ENCODE measurements around the gene PDZD8.
A peak's percentile ranks its signal among the peaks of the same experiment; 100 is the strongest.

The PDZD8 gene

DNA sequence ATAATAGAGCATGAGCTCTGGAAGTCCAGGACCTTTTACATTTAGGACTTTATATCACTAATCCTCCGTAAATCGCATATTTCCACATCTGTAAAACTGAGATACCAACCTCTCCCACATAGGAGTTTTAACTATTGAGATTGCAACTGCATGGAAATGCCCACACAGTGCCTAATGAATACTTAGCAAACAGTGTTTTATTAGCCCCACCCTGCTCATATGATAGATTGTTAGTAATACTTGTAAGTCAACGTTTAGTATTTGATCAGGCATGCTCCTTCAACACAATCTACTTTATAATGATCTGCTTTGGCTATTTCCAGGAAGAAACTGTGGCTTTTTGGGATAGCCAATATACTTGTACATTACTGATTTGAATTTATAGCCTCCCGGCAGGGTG lies 8.5 kb downstream of the PDZD8 start:
- Histone ChIP-seq H3K9ac (ENCODE audit: low read depth, low read length) (no peak overlapping the region), H3K4me1 (ENCODE audit: insufficient read depth, low read length) (peaks cover 5% of the 10 kb centered on the region), H3K36me3 (ENCODE audit: insufficient read depth, low read length) (no peaks in the 10 kb centered on the region), H3K9me3 (ENCODE audit: control insufficient read depth, insufficient read depth, low read length) (no peaks in the 10 kb centered on the region)

DNA sequence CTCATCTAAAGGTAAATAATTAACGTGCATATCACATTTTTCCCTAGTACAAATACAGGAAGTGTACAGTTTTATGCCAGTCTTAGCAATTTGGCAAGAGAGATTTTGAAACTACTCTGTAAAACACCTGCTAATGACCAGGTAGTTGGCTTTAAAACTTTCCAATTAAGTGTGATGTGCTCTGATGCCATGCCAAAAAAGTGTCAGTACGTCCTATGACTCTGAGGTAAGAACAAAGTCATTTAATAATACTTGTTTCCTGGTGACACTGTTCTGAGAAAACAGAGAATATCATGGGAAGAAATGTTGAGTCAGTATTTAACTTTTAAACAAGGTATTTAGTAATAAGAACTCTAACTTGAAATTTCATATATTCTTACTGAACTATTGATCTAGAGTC lies 9.6 kb downstream of the PDZD8 start:
- Histone ChIP-seq H3K9me3 (ENCODE audit: control insufficient read depth, insufficient read depth, low read length) (no peaks in the 10 kb centered on the region), H3K36me3 (ENCODE audit: insufficient read depth, low read length) (no peaks in the 10 kb centered on the region), H3K9ac (ENCODE audit: low read depth, low read length) (no peak overlapping the region), H3K4me1 (ENCODE audit: insufficient read depth, low read length) (peaks cover 5% of the 10 kb centered on the region)

DNA sequence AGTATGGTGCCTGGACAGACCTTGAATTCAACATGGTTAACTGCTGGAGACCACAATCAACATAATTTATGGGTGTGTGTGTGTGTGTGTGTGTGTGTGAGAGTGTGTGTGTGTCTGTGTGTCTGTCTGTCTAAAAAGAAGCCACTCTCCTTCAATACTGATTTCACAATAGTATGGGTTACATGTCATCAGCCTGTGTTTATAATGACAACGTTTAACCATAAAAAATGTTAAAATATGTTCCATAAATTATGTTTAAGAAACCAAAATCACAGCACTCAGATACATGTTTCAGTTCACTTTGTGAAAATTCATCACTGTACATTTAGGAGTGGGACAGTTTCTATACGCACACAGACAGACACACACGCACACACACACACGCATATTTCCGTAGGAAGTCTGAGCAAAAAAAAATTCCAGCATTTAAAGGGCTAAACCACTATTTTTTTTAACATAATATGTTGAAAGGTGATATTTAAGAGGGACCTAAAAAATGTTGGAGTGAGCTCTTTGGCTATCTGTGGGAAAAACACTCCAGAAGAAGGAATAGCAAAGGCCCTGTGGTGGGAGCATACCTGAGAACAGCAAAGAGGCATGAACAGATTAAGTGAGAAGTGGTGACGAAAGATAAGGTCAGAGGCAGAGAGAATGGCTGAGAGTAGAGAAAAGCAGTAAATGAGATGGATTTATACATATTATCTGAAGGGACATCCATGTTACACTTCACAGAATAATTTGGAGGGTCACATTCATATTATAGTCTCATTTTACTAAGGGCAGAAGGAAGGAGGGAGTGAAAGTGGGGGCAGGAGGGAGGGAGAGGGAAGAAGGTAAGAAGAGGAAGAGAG lies 10.9 kb downstream of the PDZD8 start:
- Histone ChIP-seq H3K4me1 (ENCODE audit: insufficient read depth, low read length) (peaks cover 5% of the 10 kb centered on the region), H3K9ac (ENCODE audit: low read depth, low read length) (no peak overlapping the region), H3K36me3 (ENCODE audit: insufficient read depth, low read length) (no peaks in the 10 kb centered on the region), H3K9me3 (ENCODE audit: control insufficient read depth, insufficient read depth, low read length) (no peaks in the 10 kb centered on the region)

DNA sequence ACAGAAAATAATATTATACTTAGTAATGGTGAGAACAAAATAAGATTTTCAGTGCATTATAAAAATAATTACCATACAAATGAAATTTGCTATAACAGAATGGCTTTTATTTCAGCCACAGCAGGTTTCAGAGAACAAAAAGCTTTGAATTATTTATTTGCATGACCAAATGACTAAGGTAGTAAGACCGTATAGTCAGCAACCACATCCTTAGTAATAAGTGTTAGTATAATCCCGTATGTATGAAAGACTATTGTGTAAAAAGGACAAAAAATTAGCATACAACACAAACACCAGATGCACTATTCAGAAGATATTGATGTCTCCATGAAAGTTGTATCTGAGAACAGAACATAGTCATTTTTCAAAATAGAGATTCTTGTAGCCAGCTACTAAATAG lies 12.2 kb downstream of the PDZD8 start:
- Histone ChIP-seq H3K9me3 (ENCODE audit: control insufficient read depth, insufficient read depth, low read length) (no peaks in the 10 kb centered on the region), H3K36me3 (ENCODE audit: insufficient read depth, low read length) (no peaks in the 10 kb centered on the region), H3K9ac (ENCODE audit: low read depth, low read length) (no peak overlapping the region), H3K4me1 (ENCODE audit: insufficient read depth, low read length) (peaks cover 5% of the 10 kb centered on the region)

DNA sequence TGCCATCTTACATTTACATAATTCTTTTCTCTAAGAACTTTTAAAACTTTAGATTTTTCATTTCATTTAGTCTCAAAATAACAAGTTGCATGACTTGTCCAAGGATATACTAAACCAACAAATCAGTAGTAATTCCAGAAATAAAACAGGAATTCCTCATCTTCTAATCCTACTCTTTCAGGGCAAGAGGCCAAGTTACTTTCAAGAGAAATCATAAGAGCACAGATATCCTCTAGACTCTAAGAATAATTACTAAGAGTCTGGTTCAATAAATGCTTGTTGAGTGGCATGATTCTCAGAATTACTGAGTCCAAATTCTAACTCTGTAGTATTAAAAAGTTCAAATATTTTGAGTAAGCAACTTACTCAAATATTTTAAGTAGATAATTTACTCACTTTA lies 12.9 kb downstream of the PDZD8 start:
- peaks cover 5% of the 10 kb centered on the region for H3K4me1 ChIP-seq (ENCODE audit: insufficient read depth, low read length)
- H3K9ac ChIP-seq (ENCODE audit: low read depth, low read length) = no peak overlapping the region
- H3K9me3 ChIP-seq (ENCODE audit: control insufficient read depth, insufficient read depth, low read length) = no peaks in the 10 kb centered on the region
- no peaks in the 10 kb centered on the region for H3K36me3 ChIP-seq (ENCODE audit: insufficient read depth, low read length)

DNA sequence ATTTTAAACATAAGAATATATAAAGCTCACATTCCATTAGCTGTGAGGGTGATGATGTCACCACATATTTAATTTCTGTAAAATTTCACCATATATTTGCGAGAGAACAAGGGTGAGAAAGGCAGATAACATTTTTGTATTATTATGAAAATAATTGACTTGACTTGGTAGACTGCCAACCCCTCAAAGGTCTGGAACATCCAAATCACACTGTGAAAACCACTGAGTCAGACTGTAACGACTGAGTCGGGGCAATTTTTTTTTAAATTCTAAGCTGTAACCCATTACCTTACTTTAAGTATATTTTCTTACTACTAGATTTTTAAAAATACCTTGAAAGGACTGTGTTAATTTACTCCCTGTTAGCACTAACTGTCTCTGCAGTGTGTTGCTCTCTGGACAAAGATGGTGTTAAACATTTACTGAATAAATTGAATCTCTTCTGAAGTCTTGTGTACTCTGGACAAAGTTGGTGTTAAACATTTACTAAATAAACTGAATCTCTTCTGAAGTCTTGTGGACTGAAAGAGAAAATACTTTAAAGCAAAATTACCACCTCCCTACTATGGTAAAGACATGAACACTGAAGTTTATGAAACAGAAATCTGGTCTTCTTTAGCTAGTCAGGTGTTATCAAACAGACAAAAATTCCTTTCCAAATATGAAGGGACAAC lies 14.1 kb downstream of the PDZD8 start:
- Histone ChIP-seq H3K36me3 (ENCODE audit: insufficient read depth, low read length) (no peaks in the 10 kb centered on the region), H3K9me3 (ENCODE audit: control insufficient read depth, insufficient read depth, low read length) (no peaks in the 10 kb centered on the region), H3K4me1 (ENCODE audit: insufficient read depth, low read length) (peaks cover 5% of the 10 kb centered on the region), H3K9ac (ENCODE audit: low read depth, low read length) (no peak overlapping the region)

DNA sequence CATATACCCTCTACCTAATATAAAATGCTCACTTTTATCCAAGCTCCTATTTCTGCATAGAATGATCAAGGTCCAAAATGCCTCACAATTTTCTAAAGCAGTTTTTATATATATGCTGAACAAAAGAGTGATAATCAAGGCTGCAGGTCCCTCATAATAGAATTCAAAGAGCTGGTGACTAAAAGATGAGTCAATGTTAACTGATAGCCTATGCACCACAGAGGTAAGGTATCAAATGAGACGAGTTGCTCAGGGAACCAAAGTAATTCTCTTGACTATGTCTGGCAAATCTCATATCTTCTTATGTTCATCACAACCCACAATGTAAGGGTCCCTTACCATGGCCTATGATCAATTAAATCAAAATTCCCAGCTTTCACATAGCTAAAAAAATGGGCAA lies 15.2 kb downstream of the PDZD8 start:
- no peak overlapping the region for H3K9ac ChIP-seq (ENCODE audit: low read depth, low read length)
- no peaks in the 10 kb centered on the region for H3K9me3 ChIP-seq (ENCODE audit: control insufficient read depth, insufficient read depth, low read length)
- no peaks in the 10 kb centered on the region for H3K36me3 ChIP-seq (ENCODE audit: insufficient read depth, low read length)
- H3K4me1 ChIP-seq (ENCODE audit: insufficient read depth, low read length) = peaks cover 8% of the 10 kb centered on the region

DNA sequence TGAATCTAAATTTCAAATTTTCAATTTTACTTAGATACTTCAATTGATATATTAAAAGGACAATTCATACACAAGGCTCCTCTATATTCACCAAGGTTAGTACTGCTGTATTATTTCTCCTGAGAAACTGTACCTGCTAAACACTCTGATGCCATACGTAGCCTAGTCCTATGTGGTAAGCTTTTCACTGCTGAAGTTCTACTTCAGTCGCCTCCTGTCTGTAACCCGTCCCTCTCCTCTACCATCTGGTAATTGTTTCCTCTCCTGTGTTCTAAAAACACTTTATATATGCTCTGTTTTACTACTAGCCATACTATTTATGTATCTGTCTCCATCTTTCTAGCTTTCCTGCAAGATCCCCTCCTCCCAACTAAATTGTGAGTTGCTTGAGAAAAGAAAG lies 20.2 kb downstream of the PDZD8 start:
- Histone ChIP-seq H3K9ac (ENCODE audit: low read depth, low read length) (no peak overlapping the region), H3K4me1 (ENCODE audit: insufficient read depth, low read length) (peaks cover 6% of the 10 kb centered on the region; the same call in 1 of the 2 replicates)

DNA sequence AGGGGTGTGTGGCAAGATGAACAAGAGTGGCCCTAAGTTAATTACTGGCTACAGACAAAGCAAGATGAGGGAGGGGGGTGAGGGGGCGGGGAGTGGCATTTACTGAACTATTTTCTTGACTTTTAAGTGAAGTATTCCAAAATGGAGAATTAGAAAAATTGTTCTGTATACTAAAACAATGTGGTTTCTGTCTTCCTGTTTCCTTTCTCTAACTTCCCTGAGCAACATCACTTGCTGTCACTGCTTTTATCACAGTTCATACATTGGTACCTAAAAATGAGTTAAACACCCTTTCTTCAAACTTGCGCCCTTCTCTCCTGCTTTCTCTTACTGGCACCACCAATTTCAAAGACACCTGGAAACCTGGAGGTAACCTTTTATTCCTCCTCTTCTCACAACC lies 21.6 kb downstream of the PDZD8 start:
- H3K9me3 ChIP-seq (ENCODE audit: control insufficient read depth, insufficient read depth, low read length) = no peaks in the 10 kb centered on the region
- H3K4me1 ChIP-seq (ENCODE audit: insufficient read depth, low read length) = peaks cover 6% of the 10 kb centered on the region; the same call in 1 of the 2 replicates
- no peaks in the 10 kb centered on the region for H3K36me3 ChIP-seq (ENCODE audit: insufficient read depth, low read length)
- H3K9ac ChIP-seq (ENCODE audit: low read depth, low read length) = no peak overlapping the region

More for the DNA sequence above, 20.2 kb downstream of the PDZD8 start:
- H3K9me3 ChIP-seq (ENCODE audit: control insufficient read depth, insufficient read depth, low read length) = no peaks in the 10 kb centered on the region
- no peaks in the 10 kb centered on the region for H3K36me3 ChIP-seq (ENCODE audit: insufficient read depth, low read length)

DNA sequence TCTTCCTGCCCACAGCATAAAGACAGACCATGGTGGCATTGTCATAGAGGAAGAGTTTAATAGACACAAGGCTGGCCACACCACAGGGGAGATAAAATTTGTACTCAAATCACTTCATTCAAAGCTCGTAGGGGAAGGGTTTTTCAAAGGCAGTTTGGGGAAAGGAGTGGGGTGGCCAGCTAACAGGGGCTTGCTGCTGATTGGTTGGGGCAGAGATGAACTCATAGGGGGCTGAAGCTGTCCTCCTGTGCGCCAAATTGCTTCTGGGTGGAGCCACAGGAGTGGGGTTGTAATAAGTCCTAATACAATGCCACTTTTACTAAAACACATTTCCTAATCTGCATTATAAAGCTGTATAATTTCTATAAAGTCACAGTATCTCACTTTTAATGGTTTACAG lies 22.5 kb downstream of the PDZD8 start:
- Histone ChIP-seq H3K4me1 (ENCODE audit: insufficient read depth, low read length) (peaks cover 10% of the 10 kb centered on the region; the same call in 1 of the 2 replicates), H3K36me3 (ENCODE audit: insufficient read depth, low read length) (no peaks in the 10 kb centered on the region), H3K9ac (ENCODE audit: low read depth, low read length) (no peak overlapping the region), H3K9me3 (ENCODE audit: control insufficient read depth, insufficient read depth, low read length) (no peaks in the 10 kb centered on the region)

DNA sequence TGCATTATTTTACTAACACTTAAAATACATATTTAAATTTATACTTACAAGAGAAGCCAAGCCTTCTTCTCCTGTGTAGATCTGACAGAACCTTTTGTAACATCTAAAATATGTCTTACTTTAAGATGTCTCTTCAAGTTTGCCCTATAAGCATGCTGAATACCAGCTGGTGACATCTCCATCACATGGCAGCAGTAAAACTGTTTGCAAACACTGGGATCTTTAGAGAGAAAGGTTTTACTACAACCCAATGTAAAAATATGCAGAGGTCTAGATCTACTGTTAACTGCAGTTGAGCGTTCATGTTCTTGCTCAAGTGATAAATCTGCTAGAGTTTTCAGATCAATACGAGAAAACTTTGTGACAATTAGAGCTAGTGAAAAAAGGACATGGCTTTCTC lies 23.2 kb downstream of the PDZD8 start:
- no peaks in the 10 kb centered on the region for H3K9me3 ChIP-seq (ENCODE audit: control insufficient read depth, insufficient read depth, low read length)
- H3K36me3 ChIP-seq (ENCODE audit: insufficient read depth, low read length) = no peaks in the 10 kb centered on the region
- H3K4me1 ChIP-seq (ENCODE audit: insufficient read depth, low read length) = peaks cover 16% of the 10 kb centered on the region; the same call in 1 of the 2 replicates
- no peak overlapping the region for H3K9ac ChIP-seq (ENCODE audit: low read depth, low read length)

DNA sequence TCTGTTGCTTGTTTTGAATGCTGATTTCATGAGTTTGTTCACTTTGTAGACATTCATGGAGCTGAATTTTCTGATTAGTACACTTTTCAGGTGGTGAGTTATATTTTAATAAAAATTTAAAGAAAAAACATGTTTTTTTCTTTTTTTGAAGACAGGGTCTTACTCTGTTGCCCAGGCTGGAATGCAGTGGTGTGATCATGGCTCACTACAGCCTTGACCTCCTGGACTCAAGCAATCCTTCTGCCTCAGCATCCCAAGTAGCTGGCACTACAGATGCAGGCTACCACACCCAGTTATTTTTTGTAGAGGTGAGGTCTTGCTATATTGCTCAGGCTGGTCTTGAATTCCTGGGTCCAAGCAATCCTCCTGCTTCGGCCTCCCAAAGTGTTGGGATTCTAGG lies 23.7 kb downstream of the PDZD8 start:
- no peak overlapping the region for H3K9ac ChIP-seq (ENCODE audit: low read depth, low read length)
- H3K9me3 ChIP-seq (ENCODE audit: control insufficient read depth, insufficient read depth, low read length) = no peaks in the 10 kb centered on the region
- H3K36me3 ChIP-seq (ENCODE audit: insufficient read depth, low read length) = no peaks in the 10 kb centered on the region
- peaks cover 16% of the 10 kb centered on the region; the same call in 1 of the 2 replicates for H3K4me1 ChIP-seq (ENCODE audit: insufficient read depth, low read length)

DNA sequence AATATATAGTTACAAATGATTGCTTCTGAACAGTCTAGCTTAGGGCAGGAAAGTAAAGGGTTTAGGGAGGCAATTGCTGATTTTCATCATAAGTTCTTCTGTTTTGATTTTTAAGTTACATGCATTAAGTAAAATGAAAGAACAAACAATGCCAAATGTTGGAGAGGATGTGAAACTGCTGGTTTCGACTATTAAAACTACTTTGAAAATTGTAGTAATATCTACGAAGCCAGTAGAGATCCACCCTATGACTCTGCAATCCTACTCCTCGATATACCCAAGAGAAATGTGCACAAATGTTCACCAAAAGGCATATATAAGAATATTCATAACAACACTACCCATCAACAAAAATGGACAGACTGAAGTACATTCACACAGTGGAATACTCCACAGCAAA lies 24.3 kb downstream of the PDZD8 start:
- Histone ChIP-seq H3K4me1 (ENCODE audit: insufficient read depth, low read length) (peaks cover 16% of the 10 kb centered on the region; the same call in 1 of the 2 replicates), H3K9me3 (ENCODE audit: control insufficient read depth, insufficient read depth, low read length) (no peaks in the 10 kb centered on the region), H3K36me3 (ENCODE audit: insufficient read depth, low read length) (no peaks in the 10 kb centered on the region), H3K9ac (ENCODE audit: low read depth, low read length) (no peak overlapping the region)

DNA sequence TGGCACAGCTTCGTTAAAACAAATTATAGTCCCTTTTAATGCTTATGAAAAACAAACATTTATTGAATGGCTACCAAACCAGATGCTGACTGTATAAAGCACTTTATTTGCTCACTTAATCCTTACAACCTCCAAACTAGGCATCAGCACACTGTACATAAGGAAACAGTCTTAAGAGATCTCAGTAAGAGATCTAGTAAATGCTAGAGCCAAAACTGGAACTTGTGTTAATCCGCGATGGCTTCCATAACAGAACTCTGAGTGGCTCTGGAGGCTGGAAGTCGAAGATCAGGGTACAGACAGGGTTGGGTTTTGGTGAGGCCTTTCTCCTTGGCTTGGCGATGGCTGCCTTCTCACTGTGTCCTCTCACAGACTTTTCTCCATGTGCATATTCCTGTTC lies 27.0 kb downstream of the PDZD8 start:
- H3K9me3 ChIP-seq (ENCODE audit: control insufficient read depth, insufficient read depth, low read length) = no peaks in the 10 kb centered on the region
- H3K36me3 ChIP-seq (ENCODE audit: insufficient read depth, low read length) = no peaks in the 10 kb centered on the region
- no peak overlapping the region for H3K9ac ChIP-seq (ENCODE audit: low read depth, low read length)
- H3K4me1 ChIP-seq (ENCODE audit: insufficient read depth, low read length) = peaks cover 29% of the 10 kb centered on the region

DNA sequence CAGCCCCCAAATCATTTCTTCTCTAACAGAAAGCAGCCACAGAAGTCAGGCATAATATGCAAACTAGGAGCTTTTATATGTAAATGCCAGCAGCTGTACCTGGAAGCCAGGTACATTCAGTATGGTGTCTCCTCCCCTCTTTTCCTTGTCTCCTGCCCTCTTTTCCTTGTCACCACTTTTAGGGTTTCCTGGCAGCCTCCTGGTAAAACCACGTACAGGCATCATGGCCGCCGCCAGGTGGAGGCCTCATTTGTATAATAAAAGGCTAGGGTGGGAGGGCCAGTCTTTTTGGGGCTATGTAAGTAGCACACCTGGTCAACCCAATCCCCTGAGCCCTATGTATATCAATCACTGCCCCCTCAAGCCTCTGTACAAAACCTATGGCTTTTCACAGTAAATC lies 28.7 kb downstream of the PDZD8 start:
- Histone ChIP-seq H3K4me1 (ENCODE audit: insufficient read depth, low read length) (peaks cover 36% of the 10 kb centered on the region), H3K9ac (ENCODE audit: low read depth, low read length) (peak overlapping the region; percentile 34), H3K9me3 (ENCODE audit: control insufficient read depth, insufficient read depth, low read length) (no peaks in the 10 kb centered on the region), H3K36me3 (ENCODE audit: insufficient read depth, low read length) (no peaks in the 10 kb centered on the region)
